ENCODE measurements around the gene SMARCD2. TPM values are rescaled to one million over a fixed set of nuclear protein-coding genes. Genes with fewer than 3 reads are reported as not detected.

Gene SMARCD2
- total and polyA plus RNA-seq, 2 of the 13 experiments (the other 11 are each of a cell fraction or from before 2014, with no cell fraction given) = 122 to 150 TPM

DNA sequence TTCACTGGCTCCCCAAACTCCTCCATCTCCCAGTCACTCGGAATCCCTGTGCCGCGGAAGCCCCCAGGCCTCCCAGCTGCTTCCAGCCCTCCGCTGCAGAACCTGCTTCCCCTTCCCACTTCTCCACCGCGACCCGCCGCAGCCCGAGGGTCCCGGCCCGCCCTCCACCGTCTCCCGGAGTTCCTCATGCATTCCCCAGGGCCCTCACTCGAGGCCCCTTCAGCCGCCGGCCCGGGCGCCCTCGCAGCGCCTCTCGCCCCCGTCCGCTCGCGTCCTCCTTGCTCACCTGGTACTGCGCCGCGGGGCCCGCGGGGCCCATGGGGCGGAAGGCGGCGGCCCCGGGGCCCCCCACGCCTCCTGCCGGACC lies 329 bp downstream of the SMARCD2 start (continued):
- TF ChIP-seq, protein P1, sequence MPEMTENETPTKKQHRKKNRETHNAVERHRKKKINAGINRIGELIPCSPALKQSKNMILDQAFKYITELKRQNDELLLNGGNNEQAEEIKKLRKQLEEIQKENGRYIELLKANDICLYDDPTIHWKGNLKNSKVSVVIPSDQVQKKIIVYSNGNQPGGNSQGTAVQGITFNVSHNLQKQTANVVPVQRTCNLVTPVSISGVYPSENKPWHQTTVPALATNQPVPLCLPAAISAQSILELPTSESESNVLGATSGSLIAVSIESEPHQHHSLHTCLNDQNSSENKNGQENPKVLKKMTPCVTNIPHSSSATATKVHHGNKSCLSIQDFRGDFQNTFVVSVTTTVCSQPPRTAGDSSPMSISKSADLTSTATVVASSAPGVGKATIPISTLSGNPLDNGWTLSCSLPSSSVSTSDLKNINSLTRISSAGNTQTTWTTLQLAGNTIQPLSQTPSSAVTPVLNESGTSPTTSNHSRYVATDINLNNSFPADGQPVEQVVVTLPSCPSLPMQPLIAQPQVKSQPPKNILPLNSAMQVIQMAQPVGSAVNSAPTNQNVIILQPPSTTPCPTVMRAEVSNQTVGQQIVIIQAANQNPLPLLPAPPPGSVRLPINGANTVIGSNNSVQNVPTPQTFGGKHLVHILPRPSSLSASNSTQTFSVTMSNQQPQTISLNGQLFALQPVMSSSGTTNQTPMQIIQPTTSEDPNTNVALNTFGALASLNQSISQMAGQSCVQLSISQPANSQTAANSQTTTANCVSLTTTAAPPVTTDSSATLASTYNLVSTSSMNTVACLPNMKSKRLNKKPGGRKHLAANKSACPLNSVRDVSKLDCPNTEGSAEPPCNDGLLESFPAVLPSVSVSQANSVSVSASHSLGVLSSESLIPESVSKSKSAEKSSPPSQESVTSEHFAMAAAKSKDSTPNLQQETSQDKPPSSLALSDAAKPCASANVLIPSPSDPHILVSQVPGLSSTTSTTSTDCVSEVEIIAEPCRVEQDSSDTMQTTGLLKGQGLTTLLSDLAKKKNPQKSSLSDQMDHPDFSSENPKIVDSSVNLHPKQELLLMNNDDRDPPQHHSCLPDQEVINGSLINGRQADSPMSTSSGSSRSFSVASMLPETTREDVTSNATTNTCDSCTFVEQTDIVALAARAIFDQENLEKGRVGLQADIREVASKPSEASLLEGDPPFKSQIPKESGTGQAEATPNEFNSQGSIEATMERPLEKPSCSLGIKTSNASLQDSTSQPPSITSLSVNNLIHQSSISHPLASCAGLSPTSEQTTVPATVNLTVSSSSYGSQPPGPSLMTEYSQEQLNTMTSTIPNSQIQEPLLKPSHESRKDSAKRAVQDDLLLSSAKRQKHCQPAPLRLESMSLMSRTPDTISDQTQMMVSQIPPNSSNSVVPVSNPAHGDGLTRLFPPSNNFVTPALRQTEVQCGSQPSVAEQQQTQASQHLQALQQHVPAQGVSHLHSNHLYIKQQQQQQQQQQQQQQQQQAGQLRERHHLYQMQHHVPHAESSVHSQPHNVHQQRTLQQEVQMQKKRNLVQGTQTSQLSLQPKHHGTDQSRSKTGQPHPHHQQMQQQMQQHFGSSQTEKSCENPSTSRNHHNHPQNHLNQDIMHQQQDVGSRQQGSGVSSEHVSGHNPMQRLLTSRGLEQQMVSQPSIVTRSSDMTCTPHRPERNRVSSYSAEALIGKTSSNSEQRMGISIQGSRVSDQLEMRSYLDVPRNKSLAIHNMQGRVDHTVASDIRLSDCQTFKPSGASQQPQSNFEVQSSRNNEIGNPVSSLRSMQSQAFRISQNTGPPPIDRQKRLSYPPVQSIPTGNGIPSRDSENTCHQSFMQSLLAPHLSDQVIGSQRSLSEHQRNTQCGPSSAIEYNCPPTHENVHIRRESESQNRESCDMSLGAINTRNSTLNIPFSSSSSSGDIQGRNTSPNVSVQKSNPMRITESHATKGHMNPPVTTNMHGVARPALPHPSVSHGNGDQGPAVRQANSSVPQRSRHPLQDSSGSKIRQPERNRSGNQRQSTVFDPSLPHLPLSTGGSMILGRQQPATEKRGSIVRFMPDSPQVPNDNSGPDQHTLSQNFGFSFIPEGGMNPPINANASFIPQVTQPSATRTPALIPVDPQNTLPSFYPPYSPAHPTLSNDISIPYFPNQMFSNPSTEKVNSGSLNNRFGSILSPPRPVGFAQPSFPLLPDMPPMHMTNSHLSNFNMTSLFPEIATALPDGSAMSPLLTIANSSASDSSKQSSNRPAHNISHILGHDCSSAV (CRISPR knock-in tag; IDR thresholded peaks at IDR 0.05; ENCODE audit: borderline replicate concordance) = no peak
- TF ChIP-seq KLF12 (CRISPR knock-in tag; IDR thresholded peaks at IDR 0.05; ENCODE audit: borderline replicate concordance) = no peak
- no peak for TF ChIP-seq ZNF496 (CRISPR knock-in tag; IDR thresholded peaks at IDR 0.05; ENCODE audit: insufficient replicate concordance)
- no peak for TF ChIP-seq PITX1 (CRISPR knock-in tag; IDR thresholded peaks at IDR 0.05)
- TF ChIP-seq ZNF879 (CRISPR knock-in tag; IDR thresholded peaks at IDR 0.05) = peak; percentile 24
- TF ChIP-seq, protein P2, sequence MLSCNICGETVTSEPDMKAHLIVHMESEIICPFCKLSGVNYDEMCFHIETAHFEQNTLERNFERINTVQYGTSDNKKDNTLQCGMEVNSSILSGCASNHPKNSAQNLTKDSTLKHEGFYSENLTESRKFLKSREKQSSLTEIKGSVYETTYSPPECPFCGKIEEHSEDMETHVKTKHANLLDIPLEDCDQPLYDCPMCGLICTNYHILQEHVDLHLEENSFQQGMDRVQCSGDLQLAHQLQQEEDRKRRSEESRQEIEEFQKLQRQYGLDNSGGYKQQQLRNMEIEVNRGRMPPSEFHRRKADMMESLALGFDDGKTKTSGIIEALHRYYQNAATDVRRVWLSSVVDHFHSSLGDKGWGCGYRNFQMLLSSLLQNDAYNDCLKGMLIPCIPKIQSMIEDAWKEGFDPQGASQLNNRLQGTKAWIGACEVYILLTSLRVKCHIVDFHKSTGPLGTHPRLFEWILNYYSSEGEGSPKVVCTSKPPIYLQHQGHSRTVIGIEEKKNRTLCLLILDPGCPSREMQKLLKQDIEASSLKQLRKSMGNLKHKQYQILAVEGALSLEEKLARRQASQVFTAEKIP (CRISPR knock-in tag; IDR thresholded peaks at IDR 0.05; ENCODE audit: borderline replicate concordance) = no peak
- no peak for TF ChIP-seq GABPA (IDR thresholded peaks at IDR 0.05; ENCODE audit: low read depth, low read length)
- TF ChIP-seq GABPA (CRISPR knock-in tag; IDR thresholded peaks at IDR 0.05; ENCODE audit: low read depth) = no peak
- TF ChIP-seq ZNF33B (CRISPR knock-in tag; IDR thresholded peaks at IDR 0.05) = no peak
- TF ChIP-seq ZNF761 (CRISPR knock-in tag; conservative IDR thresholded peaks at IDR 0.05) = no peak
- TF ChIP-seq SOX13 (IDR thresholded peaks at IDR 0.05) = no peak
- no peak for TF ChIP-seq SOX13 (CRISPR knock-in tag; conservative IDR thresholded peaks at IDR 0.05 in 1 of 2, IDR thresholded peaks at IDR 0.05 in 1 of 2)
- no peak for TF ChIP-seq KDM6A (CRISPR knock-in tag; IDR thresholded peaks at IDR 0.05; ENCODE audit: low read depth)
- TF ChIP-seq RAD51 (IDR thresholded peaks at IDR 0.05; ENCODE audit: borderline replicate concordance) = no peak
- TF ChIP-seq ZNF432 (CRISPR knock-in tag; IDR thresholded peaks at IDR 0.05; ENCODE audit: borderline replicate concordance) = no peak
- TF ChIP-seq PHF8 (CRISPR knock-in tag; IDR thresholded peaks at IDR 0.05) = peak; percentile 55; the same call in 1 of the 2 replicates
- TF ChIP-seq RBFOX2 (IDR thresholded peaks at IDR 0.05; ENCODE audit: low read depth, low read length) = no peak; the same call in 1 of the 2 replicates
- TF ChIP-seq, protein P3, sequence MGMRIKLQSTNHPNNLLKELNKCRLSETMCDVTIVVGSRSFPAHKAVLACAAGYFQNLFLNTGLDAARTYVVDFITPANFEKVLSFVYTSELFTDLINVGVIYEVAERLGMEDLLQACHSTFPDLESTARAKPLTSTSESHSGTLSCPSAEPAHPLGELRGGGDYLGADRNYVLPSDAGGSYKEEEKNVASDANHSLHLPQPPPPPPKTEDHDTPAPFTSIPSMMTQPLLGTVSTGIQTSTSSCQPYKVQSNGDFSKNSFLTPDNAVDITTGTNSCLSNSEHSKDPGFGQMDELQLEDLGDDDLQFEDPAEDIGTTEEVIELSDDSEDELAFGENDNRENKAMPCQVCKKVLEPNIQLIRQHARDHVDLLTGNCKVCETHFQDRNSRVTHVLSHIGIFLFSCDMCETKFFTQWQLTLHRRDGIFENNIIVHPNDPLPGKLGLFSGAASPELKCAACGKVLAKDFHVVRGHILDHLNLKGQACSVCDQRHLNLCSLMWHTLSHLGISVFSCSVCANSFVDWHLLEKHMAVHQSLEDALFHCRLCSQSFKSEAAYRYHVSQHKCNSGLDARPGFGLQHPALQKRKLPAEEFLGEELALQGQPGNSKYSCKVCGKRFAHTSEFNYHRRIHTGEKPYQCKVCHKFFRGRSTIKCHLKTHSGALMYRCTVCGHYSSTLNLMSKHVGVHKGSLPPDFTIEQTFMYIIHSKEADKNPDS (CRISPR knock-in tag; IDR thresholded peaks at IDR 0.05) = no peak
- TF ChIP-seq MIER3 (CRISPR knock-in tag; IDR thresholded peaks at IDR 0.05; ENCODE audit: borderline replicate concordance) = no peak
